COLO829 (cell line): ENCODE results near the gene MYH10.

Experiments used
- DNase-seq: peaks from one replicate; pipeline ENCODE4 v3.0.0; 2012; ENCODE audit warnings: low spot score

Gene MYH10

GRCh38 chr17:8494506-8495111, 135.9 kb downstream of the MYH10 start:
- no peak for DNase-seq

- DNase-seq: no peak
These were observed 136.5 kb downstream of the MYH10 start for GRCh38 chr17:8494021-8494420.

DNA sequence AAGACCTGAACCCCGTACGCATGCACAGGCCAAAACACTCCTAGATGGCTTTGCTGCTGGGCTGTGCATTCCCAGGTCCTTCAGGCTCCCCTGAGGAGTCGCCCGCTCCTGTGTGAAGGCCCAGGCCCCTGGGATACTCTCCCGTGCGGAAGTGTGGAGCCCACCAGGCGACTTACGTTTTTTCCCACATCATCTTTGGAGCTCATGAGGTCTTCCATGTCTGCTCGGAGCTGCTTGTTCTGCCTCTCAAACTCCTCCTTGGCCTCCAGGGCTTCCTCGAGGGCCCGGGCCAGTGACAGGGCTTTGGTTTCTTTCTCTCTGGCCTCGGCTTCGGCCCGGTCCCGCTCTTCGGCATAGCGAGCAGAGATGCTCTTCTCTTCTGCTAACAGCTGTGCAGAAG, 138.4 kb downstream of the MYH10 start:
- no peak for DNase-seq

GRCh38 chr17:8490256-8491023, 140.1 kb downstream of the MYH10 start:
- no peak for DNase-seq

DNA sequence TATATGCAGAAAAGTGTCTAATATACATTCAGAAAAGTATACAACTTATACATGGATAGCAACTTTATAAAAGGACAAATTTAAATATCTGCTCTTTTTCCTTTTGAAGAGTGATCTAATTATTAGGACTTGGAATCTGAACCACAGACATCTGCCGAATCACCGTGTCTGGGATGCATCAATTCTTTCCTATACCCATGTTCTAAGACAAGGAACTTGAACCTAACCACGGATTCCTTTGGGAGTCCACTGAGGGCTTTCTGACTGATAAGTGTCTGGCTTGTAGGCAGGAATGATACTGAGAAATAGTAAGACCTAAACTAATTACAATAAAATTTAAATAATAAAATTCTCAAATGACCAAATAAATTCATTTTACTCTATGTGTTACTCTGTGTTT, 140.7 kb downstream of the MYH10 start:
- DNase-seq: no peak

GRCh38 chr17:8488901-8489300, 141.6 kb downstream of the MYH10 start:
- no peak for DNase-seq

- DNase-seq: no peak
These were observed 142.0 kb downstream of the MYH10 start for GRCh38 chr17:8488491-8488890.

DNA sequence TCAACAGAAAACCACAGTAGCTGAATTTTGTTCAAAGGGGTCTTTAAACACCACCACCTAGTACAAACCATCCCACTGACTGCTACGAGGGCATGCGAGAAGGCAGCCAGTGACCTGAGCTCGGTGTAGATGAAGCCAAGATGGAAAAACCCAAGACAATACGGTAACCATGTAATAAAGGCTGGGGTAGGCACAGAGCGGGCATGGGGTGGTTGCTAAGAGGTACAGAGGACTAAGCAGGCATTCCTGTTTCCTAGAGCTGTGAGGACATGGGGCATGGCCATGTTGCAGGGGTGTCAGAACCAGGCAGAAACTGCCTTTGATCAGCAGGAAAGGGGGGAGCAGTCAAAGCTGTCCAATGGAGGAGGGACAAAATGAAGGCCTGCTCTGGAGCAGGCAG, 142.8 kb downstream of the MYH10 start:
- no peak for DNase-seq

DNA sequence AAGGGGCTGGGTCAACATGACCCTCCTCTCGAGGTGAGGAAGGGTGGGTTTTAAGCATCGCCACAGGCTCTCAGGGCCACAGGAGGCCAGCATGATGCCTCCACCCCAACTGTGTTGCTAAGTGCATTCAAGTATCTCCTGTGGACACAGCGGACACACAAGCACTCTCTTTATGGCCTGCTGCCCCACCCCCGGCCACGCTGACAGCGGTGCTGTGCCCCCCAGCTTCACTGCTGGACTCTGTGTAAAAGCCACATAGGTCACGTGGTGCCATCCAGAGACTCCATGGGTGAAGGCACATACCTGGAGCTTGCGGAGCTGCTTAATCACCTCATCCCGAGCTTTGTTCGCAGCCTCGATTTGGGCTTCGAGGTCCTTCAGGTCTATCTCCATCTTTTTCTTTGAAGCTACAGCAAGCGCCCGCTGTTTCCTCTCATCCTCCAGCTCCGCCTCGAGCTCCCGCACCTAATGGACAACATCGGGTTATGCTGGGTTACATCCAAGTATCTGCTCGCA, 143.3 kb downstream of the MYH10 start:
- no peak for DNase-seq

- DNase-seq: no peak
These were observed 145.0 kb downstream of the MYH10 start for GRCh38 chr17:8485491-8485890.

DNA sequence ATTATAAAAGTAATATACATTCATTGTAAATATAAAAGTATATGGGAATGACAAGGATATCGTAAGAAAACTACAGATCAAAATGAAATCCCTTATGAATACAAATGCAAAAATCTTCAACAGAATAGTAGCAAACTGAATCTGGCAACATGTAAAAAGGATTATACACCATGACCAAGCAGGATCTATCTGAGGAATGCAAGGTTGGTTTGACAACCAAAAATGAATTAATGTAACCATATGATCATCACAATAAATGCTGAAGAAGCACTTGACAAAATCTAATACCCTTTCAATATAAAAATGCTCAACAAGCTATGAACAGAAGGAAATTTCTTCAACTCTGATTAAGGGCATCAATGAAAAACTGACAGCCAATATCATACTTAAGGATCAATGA, 146.1 kb downstream of the MYH10 start:
- no peak for DNase-seq

- DNase-seq: no peak
These were observed 148.0 kb downstream of the MYH10 start for GRCh38 chr17:8482546-8482945.

GRCh38 chr17:8481703-8482102, 148.8 kb downstream of the MYH10 start:
- DNase-seq: no peak

GRCh38 chr17:8481089-8481488, 149.4 kb downstream of the MYH10 start:
- no peak for DNase-seq

GRCh38 chr17:8480011-8480976, 150.2 kb downstream of the MYH10 start:
- no peak for DNase-seq

DNA sequence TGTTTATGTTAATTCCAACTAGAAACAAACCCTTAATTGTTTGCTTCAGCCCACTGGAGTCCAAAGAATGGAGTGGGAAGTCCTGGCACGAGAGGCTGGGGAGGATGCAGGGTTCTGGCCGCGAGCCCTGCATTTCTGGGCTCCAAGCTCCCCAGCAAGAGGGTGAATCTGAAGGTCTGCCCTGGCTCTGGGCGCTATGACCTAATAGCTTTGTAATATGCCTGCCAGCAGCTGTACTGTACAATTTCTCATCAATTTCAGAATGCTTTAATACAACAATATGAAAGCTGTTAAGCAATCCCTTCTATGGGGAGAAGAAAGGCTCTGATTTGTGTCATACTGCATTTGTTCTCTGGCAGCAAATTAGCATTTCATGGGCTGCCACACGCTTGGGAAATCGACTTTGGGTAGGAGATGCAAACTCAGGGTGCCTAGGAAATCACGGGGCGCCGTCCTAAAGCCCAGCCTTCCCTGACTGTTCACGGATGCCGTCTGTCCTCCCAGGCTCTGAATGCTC, 151.0 kb downstream of the MYH10 start:
- DNase-seq: peak; percentile 31

GRCh38 chr17:8477715-8478441, 152.6 kb downstream of the MYH10 start:
- DNase-seq: no peak

GRCh38 chr17:8477171-8477570, 153.4 kb downstream of the MYH10 start:
- no peak for DNase-seq

DNA sequence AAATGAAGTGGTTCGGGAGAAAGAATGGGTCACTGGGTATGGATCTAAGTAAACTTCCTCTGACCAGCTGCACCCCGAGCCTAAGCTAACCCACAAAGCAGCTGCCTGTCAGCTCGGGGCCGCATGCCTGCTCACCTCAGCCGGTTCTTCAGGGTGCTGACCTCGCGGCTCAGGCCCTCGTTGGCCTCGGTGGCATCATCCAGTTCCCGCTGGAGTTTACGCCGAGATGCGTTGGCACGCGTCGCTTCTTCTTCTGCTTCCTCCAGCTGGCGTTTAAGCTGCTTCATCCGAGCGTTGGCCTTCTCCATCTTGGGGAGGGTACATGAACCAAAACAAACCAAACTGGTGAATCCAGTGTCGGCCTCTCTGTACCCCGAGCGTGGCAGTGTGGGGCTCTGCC, 153.8 kb downstream of the MYH10 start:
- no peak for DNase-seq

DNA sequence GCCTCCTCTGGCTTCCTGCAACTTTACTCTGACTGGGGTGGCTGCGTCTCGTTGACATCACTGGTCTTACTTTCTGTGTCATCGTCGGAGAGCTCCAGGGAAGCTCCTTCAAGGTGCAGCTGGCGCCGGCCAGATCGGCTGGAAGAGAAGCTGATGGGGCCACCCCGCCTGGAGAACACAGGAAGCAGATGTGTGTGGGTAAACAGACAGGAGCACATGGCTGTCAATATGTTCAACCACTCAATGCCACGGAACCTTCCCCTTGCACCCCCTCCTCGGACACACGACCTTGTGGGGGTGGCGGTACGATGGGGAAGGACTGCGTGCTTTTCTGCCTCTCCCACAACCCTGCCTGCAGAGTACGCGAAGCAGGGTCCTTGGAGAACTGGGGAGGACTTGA, 154.7 kb downstream of the MYH10 start:
- DNase-seq: no peak

DNA sequence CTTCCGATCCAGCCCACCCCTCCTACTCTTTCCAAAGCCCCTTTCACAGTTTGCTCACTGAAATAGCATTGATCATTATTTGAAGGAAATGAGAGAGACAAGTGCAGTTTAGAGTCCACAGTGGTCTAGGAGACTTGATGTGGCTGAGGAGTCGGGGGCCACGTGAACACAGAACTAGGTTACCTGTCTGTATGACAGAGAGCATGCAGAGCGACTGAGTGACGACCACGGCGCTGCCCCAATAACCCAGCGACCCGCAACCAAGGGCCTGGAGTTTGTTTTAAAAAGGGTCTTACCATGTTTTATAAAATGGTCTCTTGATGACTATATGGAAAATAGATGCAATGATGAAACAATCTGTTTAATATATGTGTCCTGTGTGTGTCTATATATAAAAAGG, 155.3 kb downstream of the MYH10 start:
- DNase-seq: no peak

GRCh38 chr17:8474826-8475225, 155.7 kb downstream of the MYH10 start:
- DNase-seq: no peak
